HG03558 (cell line): ENCODE measurements around the gene FBXL13.

Experiments
- ATAC-seq: cut with Tn5 transposase; IDR thresholded peaks from one replicate; pipeline ENCODE4 v1.9.1; 2021; ENCODE audit warnings: moderate number of reproducible peaks; ENCODE audit not compliant: unreplicated experiment; ENCODE audit errors: extremely low read depth

Gene FBXL13

GRCh38 chr7:102944241-102944640 is 130.4 kb downstream of the FBXL13 start:
- no peak for ATAC-seq

GRCh38 chr7:102943423-102944169 is 131.0 kb downstream of the FBXL13 start:
- no peak for ATAC-seq

DNA sequence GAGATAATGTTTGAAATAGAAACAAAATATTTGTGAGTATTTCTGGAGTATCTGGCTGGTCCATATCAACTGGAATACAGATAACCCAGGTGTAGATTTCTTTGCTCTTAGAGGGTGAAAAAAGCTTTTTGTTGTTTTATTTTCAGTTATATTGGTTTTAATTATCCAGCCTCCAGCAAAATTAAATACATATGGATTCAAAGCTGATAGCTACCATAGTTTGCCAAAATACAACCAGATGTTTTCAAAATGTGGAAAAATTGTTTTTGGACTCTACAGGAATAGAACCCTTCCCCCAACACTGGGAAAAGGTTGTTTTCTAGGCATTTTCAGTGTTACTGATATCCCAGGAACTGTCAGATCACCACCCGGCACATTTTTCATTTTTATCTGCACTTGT is 131.7 kb downstream of the FBXL13 start:
- ATAC-seq: no peak

- ATAC-seq: no peak
These were observed 132.3 kb downstream of the FBXL13 start for GRCh38 chr7:102942181-102942866.

DNA sequence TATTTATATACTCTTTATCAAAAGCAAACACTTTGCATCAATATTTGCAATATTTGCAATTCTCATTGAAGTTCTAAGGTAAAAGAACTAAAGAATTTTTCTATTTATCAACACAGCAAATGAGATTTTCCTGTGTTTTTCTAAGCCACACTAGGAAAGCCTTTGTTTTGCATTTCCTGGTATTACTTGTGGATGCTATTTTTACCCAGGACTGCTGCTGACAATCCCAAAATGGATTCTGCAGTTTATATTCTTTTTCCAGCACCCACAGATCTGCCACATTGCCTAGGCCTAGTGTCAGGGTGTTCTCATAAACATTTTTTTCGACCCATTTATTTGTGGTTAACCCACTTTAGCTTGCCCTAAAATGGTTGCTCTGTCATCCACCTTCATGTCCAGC is 135.9 kb downstream of the FBXL13 start:
- ATAC-seq: no peak

- no peak for ATAC-seq
These were observed 139.0 kb downstream of the FBXL13 start for GRCh38 chr7:102935450-102936115.

DNA sequence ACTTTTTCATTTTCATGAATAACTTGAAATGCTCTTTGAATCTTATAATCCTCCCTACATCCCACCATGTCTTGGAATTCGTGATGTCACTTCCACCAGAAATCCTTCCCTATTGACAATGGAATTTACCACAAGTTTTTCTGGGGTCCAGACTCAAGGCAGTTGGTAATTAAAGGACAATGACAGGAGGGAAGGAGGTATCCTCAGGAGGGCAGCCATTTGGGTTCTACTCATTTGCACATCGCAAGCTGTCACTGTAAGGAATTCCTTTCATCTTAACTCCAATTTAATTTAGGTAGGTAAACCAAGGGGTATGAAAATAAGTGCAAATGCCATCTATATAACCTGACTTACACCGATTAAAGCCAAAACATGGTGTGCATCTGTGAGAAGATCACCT is 139.9 kb downstream of the FBXL13 start:
- no peak for ATAC-seq

DNA sequence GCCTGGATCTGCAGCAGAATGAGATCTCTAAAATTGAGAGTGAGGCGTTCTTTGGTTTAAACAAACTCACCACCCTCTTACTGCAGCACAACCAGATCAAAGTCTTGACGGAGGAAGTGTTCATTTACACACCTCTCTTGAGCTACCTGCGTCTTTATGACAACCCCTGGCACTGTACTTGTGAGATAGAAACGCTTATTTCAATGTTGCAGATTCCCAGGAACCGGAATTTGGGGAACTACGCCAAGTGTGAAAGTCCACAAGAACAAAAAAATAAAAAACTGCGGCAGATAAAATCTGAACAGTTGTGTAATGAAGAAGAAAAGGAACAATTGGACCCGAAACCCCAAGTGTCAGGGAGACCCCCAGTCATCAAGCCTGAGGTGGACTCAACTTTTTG is 140.4 kb downstream of the FBXL13 start:
- no peak for ATAC-seq

DNA sequence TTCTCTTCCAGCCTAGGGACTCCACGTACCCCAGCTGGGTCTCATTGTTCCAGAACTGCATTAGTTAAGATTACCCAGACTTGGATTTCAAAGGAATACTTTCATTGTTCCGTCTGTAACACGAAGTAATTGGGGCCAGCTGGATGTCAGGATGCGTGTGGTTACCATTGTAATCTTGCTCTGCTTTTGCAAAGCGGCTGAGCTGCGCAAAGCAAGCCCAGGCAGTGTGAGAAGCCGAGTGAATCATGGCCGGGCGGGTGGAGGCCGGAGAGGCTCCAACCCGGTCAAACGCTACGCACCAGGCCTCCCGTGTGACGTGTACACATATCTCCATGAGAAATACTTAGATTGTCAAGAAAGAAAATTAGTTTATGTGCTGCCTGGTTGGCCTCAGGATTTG is 140.8 kb downstream of the FBXL13 start:
- ATAC-seq: no peak

- ATAC-seq: no peak
These were observed 142.8 kb downstream of the FBXL13 start for GRCh38 chr7:102931757-102932156.

GRCh38 chr7:102927312-102927933 is 147.2 kb downstream of the FBXL13 start:
- ATAC-seq: no peak

- ATAC-seq: no peak
These were observed 147.8 kb downstream of the FBXL13 start for GRCh38 chr7:102926783-102927140.

DNA sequence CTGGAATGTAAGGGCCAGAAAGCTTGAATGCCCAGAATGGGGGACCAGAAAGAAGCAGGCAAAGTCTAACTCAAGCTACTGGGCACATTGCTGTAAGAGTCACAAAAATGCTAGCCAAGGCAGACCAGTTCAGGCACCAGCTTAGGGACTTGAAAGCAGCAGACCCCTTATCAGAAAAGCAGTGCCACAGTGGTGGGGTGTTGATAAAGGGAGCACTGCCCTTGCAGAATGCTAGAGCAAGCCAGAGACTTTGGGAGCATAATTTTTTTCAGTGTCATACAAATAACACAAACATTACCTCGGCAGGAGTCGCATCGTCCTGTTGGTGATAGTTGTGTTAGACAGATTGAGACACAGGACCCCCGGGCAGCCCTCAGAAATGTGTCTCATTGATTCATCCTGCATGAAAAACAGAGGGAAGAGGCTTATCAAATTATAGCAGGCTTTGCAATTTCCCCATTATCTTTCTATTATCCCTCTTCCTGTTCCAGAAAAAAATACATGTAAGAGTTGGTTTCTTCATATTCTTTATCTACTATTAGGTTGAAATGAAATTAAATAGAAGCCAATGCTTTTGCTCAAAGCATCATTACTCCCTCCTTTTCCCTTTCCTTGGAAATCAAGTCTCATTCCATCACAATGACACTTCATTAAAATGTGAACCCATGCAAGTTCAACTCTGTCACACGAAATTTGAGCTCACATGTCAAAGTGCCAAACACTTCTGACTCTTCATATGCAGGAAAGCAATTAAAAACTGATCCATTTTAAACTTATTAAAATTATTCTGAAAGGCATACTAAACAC is 148.4 kb downstream of the FBXL13 start:
- no peak for ATAC-seq

GRCh38 chr7:102918845-102919244 is 155.8 kb downstream of the FBXL13 start:
- no peak for ATAC-seq

DNA sequence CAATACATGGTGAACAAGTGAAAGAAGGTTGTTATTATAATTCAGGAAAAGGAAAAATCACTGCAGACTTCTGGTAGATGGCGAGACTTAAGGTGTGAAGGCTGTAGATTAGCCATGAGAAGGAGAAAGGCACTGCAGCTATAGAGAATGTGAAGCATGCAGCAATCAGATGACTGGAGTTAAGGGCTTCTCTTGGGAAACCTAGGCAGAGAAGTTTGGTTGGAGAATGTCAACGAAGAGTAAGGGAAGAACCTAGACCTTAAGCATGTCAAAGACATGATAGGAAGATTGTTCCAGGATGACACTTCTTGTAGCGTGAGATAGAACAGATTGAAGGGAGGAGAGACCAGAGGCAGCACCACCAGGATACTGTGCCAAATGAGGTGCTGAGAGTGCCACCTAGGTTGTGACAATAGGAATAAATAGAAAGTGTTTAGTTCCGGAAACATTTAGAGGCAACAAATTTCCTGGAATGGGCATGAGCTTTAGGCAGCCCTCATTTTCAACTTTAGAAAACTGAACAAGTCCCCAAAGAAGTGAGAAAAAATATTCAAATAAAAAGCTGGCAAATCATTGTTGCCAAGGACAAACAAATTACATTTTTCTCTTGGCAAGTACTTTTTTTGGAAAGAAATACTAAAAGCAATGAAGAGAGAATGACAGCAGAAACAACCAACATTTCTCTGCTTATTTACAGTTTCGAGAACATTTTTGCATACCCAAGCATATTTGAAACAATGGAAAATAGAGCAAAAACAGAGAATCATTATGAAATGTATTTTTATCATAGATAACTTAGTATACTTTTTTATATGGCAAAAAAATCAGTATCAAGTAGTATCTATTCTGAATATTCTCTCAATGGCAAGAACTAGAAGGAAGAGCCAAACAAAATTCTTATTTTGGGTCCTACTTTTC is 156.9 kb downstream of the FBXL13 start:
- ATAC-seq: no peak

- ATAC-seq: no peak
These were observed 157.7 kb downstream of the FBXL13 start for GRCh38 chr7:102916881-102917280.

DNA sequence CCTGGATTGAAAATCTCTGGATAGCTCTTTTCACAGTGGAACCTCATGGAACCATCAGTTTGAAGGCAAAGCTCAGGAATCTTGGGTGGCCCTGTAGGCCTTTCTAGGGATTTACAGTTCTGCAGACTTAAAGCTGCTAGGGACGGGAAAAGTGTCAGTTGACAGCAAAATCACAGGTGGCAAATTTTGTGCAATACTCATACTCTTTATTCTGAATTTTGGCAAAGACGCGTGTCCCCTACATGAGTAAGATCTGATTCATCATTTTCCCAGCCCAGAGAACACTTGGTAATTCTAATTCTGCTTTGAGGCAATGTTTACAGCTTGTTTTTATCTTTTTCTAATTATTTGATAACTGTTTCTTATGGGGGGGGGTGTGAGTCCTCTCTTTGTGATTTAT is 158.2 kb downstream of the FBXL13 start:
- no peak for ATAC-seq

GRCh38 chr7:102914585-102914984 is 160.0 kb downstream of the FBXL13 start:
- ATAC-seq: no peak

DNA sequence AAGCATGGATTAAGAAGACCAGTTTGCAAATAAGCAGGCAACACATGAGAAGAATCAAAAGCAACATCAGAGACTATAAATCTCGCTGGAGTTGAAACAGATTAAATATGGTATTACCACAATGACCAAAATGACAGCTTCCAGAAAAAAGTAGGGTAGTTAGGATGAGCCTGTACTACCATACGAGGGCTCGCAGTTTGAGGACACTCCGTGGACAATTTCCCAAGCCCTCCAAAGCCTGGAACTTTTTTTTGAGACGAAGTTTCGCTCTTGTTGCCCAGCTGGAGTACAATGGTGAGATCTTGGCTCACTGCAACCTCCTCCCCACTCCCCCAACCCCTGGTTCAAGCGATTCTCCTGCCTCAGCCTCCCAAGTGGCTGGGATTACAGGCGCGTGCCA is 160.8 kb downstream of the FBXL13 start:
- no peak for ATAC-seq
